Uterus (tissue), 4 donors: ENCODE measurements around the gene ZBTB7C. TPM values are rescaled to one million over a fixed set of nuclear protein-coding genes. Genes with fewer than 3 reads are reported as not detected.

Source experiments
- DNase-seq, 2 donors: peaks; one replicate each; pipeline ENCODE4 v3.0.0-alpha.2; 2019 to 2020
- H3K27ac ChIP-seq, 2 donors: fragments of 200-600 bp; sonication (generic); 1 replicate in 1 of 2; 2 replicates in 1 of 2; pipeline ENCODE4 v1.5.1; 2016 to 2018
- H3K27me3 ChIP-seq, 2 donors: fragments of 200-600 bp; sonication (generic); one replicate each; pipeline ENCODE4 v1.5.1; 2018 to 2019; ENCODE audit warnings: control low read depth in 1 of 2
- H3K36me3 ChIP-seq, 2 donors: fragments of 200-600 bp; sonication (generic); one replicate each; pipeline ENCODE4 v1.5.1; 2019; ENCODE audit warnings: control low read depth in 1 of 2
- H3K4me1 ChIP-seq, 2 donors: fragments of 200-600 bp; sonication (generic); one replicate each; pipeline ENCODE4 v1.5.1; 2018 to 2019; ENCODE audit warnings: control low read depth in 1 of 2
- H3K4me3 ChIP-seq, 2 donors: fragments of 200-600 bp; sonication (generic); 1 replicate in 1 of 2; 2 replicates in 1 of 2; pipeline ENCODE4 v1.5.1; 2018 to 2019; ENCODE audit warnings: mild to moderate bottlenecking in 1 of 2
- H3K9me3 ChIP-seq, 2 donors: fragments of 200-600 bp; sonication (generic); one replicate each; pipeline ENCODE4 v1.5.1; 2019; ENCODE audit warnings: control low read depth in 1 of 2
- POLR2A ChIP-seq, 2 donors: fragments of 450-650 bp; IDR thresholded peaks; one replicate each; pipeline ENCODE4 v1.6.1; 2016; ENCODE audit warnings: antibody characterized with exemption in 2 of 2, mild to moderate bottlenecking in 1 of 2, moderate library complexity in 1 of 2
- intact Hi-C: fragments of 100-400 bp; cut with DNase I; formaldehyde crosslinking; loops from one replicate; pipeline ENCODE4 v1.15.1; 2023; ENCODE audit warnings: low total_unique reads
- total RNA-seq, 4 donors: library from RNA; depleted of rRNA in 3 of 4; stranded (reverse); fragments of >200 nt in 3 of 4; gene quantifications; one replicate each; pipeline versions ENCODE4 v1.1.0 to v1.2.4, GENCODE V29; 2014 to 2023
- TF ChIP-seq, protein P1 (sequence below), 4 experiments: fragments of 200-600 bp in 2 of 4; fragments of 450-650 bp in 2 of 4; sonication (generic) in 2 of 4; IDR thresholded peaks; one replicate each; pipeline ENCODE4 v1.5.1; 2016 to 2019; ENCODE audit warnings: antibody characterized with exemption in 4 of 4, mild to moderate bottlenecking in 2 of 4, moderate library complexity in 1 of 4
- donor health status: DM: yes; HTN: yes; CAD: no.

Gene ZBTB7C
- total RNA-seq, 4 donors from 2014 or later, result 1.0 to 11.2 (median 7.9) TPM

DNA sequence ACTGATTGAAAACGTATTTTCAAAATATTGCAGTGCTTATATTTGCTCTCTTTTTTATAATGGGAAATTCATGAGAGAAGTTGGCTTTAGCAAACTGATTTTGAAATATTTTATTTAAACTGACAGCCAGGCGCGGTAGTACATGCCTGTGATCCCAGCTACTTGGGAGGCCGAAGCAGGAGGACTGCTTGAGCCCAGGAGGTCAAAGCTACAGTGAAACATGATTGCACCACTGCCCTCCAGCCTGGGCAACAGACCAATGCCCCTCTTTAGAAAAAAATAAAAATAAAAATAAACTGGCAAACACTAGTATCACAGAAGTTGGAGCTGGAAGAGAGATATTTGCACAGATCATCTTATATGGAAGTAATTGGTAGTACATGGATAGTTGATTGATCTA is 20.7 kb downstream of the ZBTB7C start:
- Histone ChIP-seq H3K27me3 (no peaks in the 10 kb centered on the region), H3K4me1 (no peaks in the 10 kb centered on the region), H3K27ac (no peak overlapping the region), H3K9me3 (no peaks in the 10 kb centered on the region), H3K4me3 (no peak overlapping the region), H3K36me3 (no peaks in the 10 kb centered on the region)
- TF ChIP-seq POLR2A (IDR thresholded peaks at IDR 0.05), result no peak
- TF ChIP-seq, protein P1, sequence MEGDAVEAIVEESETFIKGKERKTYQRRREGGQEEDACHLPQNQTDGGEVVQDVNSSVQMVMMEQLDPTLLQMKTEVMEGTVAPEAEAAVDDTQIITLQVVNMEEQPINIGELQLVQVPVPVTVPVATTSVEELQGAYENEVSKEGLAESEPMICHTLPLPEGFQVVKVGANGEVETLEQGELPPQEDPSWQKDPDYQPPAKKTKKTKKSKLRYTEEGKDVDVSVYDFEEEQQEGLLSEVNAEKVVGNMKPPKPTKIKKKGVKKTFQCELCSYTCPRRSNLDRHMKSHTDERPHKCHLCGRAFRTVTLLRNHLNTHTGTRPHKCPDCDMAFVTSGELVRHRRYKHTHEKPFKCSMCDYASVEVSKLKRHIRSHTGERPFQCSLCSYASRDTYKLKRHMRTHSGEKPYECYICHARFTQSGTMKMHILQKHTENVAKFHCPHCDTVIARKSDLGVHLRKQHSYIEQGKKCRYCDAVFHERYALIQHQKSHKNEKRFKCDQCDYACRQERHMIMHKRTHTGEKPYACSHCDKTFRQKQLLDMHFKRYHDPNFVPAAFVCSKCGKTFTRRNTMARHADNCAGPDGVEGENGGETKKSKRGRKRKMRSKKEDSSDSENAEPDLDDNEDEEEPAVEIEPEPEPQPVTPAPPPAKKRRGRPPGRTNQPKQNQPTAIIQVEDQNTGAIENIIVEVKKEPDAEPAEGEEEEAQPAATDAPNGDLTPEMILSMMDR (IDR thresholded peaks at IDR 0.05), result no peak
- no peak for DNase-seq
- intact Hi-C loops, result no loop called here

DNA sequence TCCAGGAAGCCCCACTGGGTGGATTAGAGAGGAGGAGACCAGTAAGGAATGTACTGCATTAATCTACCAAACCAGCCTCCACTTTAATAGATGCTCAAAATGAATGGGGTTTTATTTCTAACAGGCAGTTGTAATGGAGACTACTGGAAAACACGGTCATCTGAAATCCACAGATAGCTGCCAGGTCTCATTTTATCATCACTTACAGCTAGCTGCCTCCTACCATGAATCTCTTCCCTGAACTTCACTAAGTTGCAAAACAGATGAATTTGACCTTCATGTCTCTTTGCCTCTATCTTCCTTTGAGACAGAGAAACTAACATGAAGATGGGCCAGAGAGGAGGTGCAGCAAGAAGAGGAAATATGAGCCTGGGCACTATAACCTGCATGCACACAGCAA is 21.9 kb downstream of the ZBTB7C start:
- TF ChIP-seq, protein P1 (IDR thresholded peaks at IDR 0.05), result no peak
- no peak for TF ChIP-seq POLR2A (IDR thresholded peaks at IDR 0.05)
- H3K36me3 ChIP-seq, result no peaks in the 10 kb centered on the region
- no peaks in the 10 kb centered on the region for H3K9me3 ChIP-seq
- no peaks in the 10 kb centered on the region for H3K4me1 ChIP-seq
- no peaks in the 10 kb centered on the region for H3K27me3 ChIP-seq
- no peak overlapping the region for H3K4me3 ChIP-seq
- no peak for DNase-seq
- intact Hi-C loops, result no loop called here
- no peak overlapping the region for H3K27ac ChIP-seq

DNA sequence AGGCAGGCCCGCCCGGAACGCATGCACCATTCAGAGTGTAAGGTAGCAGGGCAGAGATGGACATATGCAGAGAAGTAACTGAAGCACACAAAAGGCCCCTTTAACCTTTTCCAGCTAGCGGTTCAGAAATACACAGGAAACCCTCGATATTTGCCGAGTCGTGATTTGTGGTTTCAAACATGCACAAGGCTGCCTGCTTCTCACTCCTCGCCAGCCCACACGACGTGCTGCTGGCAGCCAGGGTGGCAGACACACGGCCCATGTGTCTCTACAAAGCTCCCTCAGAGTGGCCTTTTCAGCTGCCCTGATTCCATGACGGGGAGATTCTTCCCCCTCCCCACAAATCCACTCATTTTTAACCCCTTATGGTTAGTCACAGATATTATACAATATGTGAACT is 23.6 kb downstream of the ZBTB7C start:
- no peak overlapping the region for H3K4me3 ChIP-seq
- H3K27ac ChIP-seq, result no peak overlapping the region
- intact Hi-C loops, result no loop called here
- H3K4me1 ChIP-seq, result no peaks in the 10 kb centered on the region
- DNase-seq, result no peak
- no peaks in the 10 kb centered on the region for H3K36me3 ChIP-seq
- TF ChIP-seq POLR2A (IDR thresholded peaks at IDR 0.05), result no peak
- TF ChIP-seq, protein P1 (IDR thresholded peaks at IDR 0.05), result no peak
- no peaks in the 10 kb centered on the region for H3K27me3 ChIP-seq
- H3K9me3 ChIP-seq, result no peaks in the 10 kb centered on the region

DNA sequence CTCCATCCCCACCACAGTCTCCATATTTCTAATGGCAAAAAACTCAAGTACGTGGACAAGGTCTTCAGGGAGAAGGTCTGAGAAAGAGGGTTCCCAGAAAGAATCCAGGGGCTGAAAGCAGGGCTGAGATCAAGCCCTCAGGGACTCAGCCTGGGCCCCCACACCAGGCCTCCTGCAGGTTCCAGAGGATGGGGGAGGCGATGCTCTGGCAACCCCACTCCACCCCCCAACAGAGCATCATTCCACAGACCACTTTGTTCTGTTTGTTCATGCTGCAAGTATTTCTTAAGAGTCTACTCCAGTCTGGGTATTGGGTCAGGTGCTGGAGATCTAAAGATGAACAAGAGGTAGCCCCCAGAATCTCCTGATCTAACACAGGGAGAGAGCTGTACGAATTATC is 32.2 kb downstream of the ZBTB7C start:
- H3K27me3 ChIP-seq, result no peaks in the 10 kb centered on the region
- H3K36me3 ChIP-seq, result no peaks in the 10 kb centered on the region
- no peaks in the 10 kb centered on the region for H3K9me3 ChIP-seq
- H3K4me3 ChIP-seq, result no peak overlapping the region
- DNase-seq, result no peak
- H3K27ac ChIP-seq, result no peak overlapping the region
- TF ChIP-seq, protein P1 (IDR thresholded peaks at IDR 0.05), result no peak
- TF ChIP-seq POLR2A (IDR thresholded peaks at IDR 0.05), result no peak
- H3K4me1 ChIP-seq, result no peaks in the 10 kb centered on the region
- intact Hi-C loops, result loop anchor here (5.0 kb wide), 1 partner anchor 205 kb away; no protein-coding TSS in a partner anchor

DNA sequence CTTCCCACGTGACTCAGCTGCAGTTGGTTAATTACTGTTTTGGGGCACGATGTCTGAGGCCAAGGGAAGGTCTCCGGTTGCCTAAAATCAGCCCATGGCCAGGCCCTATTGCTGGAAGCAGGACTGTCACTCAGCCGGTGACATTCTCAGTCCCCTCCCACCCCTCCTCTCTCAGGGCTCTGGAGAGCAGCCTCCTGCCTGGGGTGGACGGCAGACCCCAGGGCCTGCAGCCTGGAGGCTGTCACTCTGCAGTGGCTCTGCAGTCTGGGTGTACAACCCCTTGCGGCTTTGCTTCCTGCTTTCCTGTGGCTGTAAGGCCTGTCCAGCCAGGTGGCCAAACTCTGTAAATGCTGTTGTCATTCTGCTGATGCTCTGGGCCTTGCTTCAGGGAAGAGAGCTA is 32.8 kb downstream of the ZBTB7C start:
- H3K4me3 ChIP-seq, result no peak overlapping the region
- no peaks in the 10 kb centered on the region for H3K36me3 ChIP-seq
- intact Hi-C loops, result loop anchor here (5.0 kb wide), 1 partner anchor 206 kb away; no protein-coding TSS in a partner anchor
- no peaks in the 10 kb centered on the region for H3K27me3 ChIP-seq
- H3K4me1 ChIP-seq, result no peaks in the 10 kb centered on the region
- TF ChIP-seq, protein P1 (IDR thresholded peaks at IDR 0.05), result no peak
- TF ChIP-seq POLR2A (IDR thresholded peaks at IDR 0.05), result no peak
- H3K27ac ChIP-seq, result no peak overlapping the region
- no peak for DNase-seq
- no peaks in the 10 kb centered on the region for H3K9me3 ChIP-seq
